GM10266 (cell line): ENCODE data around the gene BCR.

Experiments used
- DNase-seq: peaks from one replicate; pipeline ENCODE4 v3.0.0; 2012; ENCODE audit errors: extremely low spot score
- CTCF ChIP-seq: IDR thresholded peaks from 2 replicates; pipeline ENCODE4 v1.5.1; 2012; ENCODE audit warnings: mild to moderate bottlenecking, low read depth; ENCODE audit not compliant: control insufficient read depth, insufficient read depth; ENCODE audit errors: missing control alignments

BCR gene

GRCh38 chr22:23256171-23256932, 76.0 kb downstream of the BCR start:
- no peak for TF ChIP-seq CTCF
- no peak for DNase-seq

GRCh38 chr22:23256986-23257888, 76.9 kb downstream of the BCR start:
- TF ChIP-seq CTCF: no peak
- no peak for DNase-seq

- no peak for DNase-seq
- TF ChIP-seq CTCF: no peak
Observed at GRCh38 chr22:23257889-23258825, 77.8 kb downstream of the BCR start.

GRCh38 chr22:23258826-23259170, 78.5 kb downstream of the BCR start:
- TF ChIP-seq CTCF: no peak
- DNase-seq: no peak

- TF ChIP-seq CTCF: no peak
- no peak for DNase-seq
Observed at GRCh38 chr22:23259916-23260644, 79.8 kb downstream of the BCR start.
